Heart left ventricle (tissue), 16 donors: ENCODE results near the gene ZNF816. TPM values are rescaled to one million over a fixed set of nuclear protein-coding genes. Genes with fewer than 3 reads are reported as not detected.
"Not testable (repeated sequence)": the region's sequence is repeated elsewhere in the genome, so short reads cannot be mapped to it uniquely, and the experiment has no call there.

ENCODE experiments used
- ATAC-seq, 4 donors: fragments of 200-7000 bp; cut with Tn5 transposase; one replicate each; pipeline ENCODE4 v1.9.1; 2020 to 2022; ENCODE audit warnings: moderate library complexity in 4 of 4, mild to moderate bottlenecking in 3 of 4, moderate number of reproducible peaks in 1 of 4
- DNase-seq, 5 donors: peaks; one replicate each; pipeline ENCODE4 v3.0.0-alpha.2; 2020
- H3K27ac ChIP-seq, 12 donors: fragments of 200-600 bp; sonication (generic) in 4 of 12; one replicate each; pipeline versions ENCODE4 v1.5.0 to v1.8.0; 2016 to 2022; ENCODE audit warnings: mild to moderate bottlenecking in 2 of 12
- H3K27me3 ChIP-seq, 9 donors: fragments of 200-600 bp; sonication (generic) in 2 of 9; one replicate each; pipeline versions ENCODE4 v1.5.1 to v1.8.0; 2016 to 2022; ENCODE audit warnings: mild to moderate bottlenecking in 3 of 9
- H3K36me3 ChIP-seq, 9 donors: fragments of 200-600 bp; sonication (generic) in 2 of 9; one replicate each; pipeline versions ENCODE4 v1.5.0 to v1.8.0; 2018 to 2022; ENCODE audit warnings: mild to moderate bottlenecking in 2 of 9
- H3K4me1 ChIP-seq, 12 donors: fragments of 200-600 bp; sonication (generic) in 4 of 12; one replicate each; pipeline versions ENCODE4 v1.5.0 to v1.8.0; 2016 to 2022; ENCODE audit warnings: mild to moderate bottlenecking in 3 of 12
- H3K4me3 ChIP-seq, 12 donors: fragments of 200-600 bp; sonication (generic) in 4 of 12; one replicate each; pipeline versions ENCODE4 v1.5.0 to v1.8.0; 2017 to 2022; ENCODE audit warnings: mild to moderate bottlenecking in 9 of 12, moderate library complexity in 4 of 12
- H3K9me3 ChIP-seq, 12 donors: fragments of 200-600 bp; sonication (generic) in 4 of 12; one replicate each; pipeline versions ENCODE4 v1.5.0 to v1.8.0; 2016 to 2022; ENCODE audit warnings: mild to moderate bottlenecking in 1 of 12
- CTCF ChIP-seq, 12 donors: fragments of 200-600 bp; sonication (generic) in 4 of 12; IDR thresholded peaks; one replicate each; pipeline versions ENCODE4 v1.5.0 to v1.8.0; 2018 to 2022; ENCODE audit warnings: antibody characterized with exemption in 12 of 12, mild to moderate bottlenecking in 5 of 12
- POLR2A ChIP-seq, 2 donors: fragments of 450-650 bp; IDR thresholded peaks; one replicate each; pipeline ENCODE4 v1.6.1; 2017; ENCODE audit warnings: antibody characterized with exemption in 2 of 2, mild to moderate bottlenecking in 2 of 2, moderate library complexity in 2 of 2
- WGBS, 4 donors: extraction: QIAGEN DNeasy Blood & Tissue Kit in 2 of 4; methylation state at CpG; one replicate each; pipeline versions ENCODE4 v1.1.5 to v1.1.7; 2013 to 2018; 5-methylcytosine and 5-hydroxymethylcytosine counted together
- intact Hi-C, 10 donors: fragments of 100-400 bp; cut with DNase I; formaldehyde crosslinking; loops; one replicate each; pipeline versions ENCODE4 v1.11.1 to v1.14.2; 2022
- polyA plus RNA-seq, 2 donors: library from polyadenylated mRNA; stranded (reverse); fragments of 200-250 nt; gene quantifications; one replicate each; pipeline ENCODE4 v1.2.3, GENCODE V29; 2013
- total RNA-seq, 9 donors: library from RNA; depleted of rRNA in 2 of 9; stranded (reverse); fragments of >200 nt in 2 of 9; fragmentation: NEBNext Ultra II Directional in 3 of 9; extraction: Animal tissue kit (Norgen Biotek cat#: 25700) in 3 of 9; gene quantifications; one replicate each; pipeline versions ENCODE4 v1.1.0 to v1.2.4, GENCODE V29; 2016 to 2023
- donor health status: ischemic (EF 13 %, LVEDD 7.1; RV severe dilation, severe dysfunction).
- donor health status: healthy with polysubstance abuse.
- donor health status: DM: no; HTN: yes; CAD: no.
- donor health status: DM: no; HTN: no; CAD: no.
- donor health status: ischemic (EF 25% LVEDD 6.9; RV normal size, moderate dysfunction).
- donor health status: ischemic (EF 25% LVEDD 5.7; RV mildly dilated, moderate dysfunction).
- donor health status: healthy.
- donor health status: DM: yes; HTN: yes; CAD: no.
- donor health status: ischemic (EF 35%, LVEDD 5.7; RV mildly dilated, moderate dysfunction).
- donor health status: nonischemic (EF 11% LVEDD 7.7; RV severe dilation, severe dysfunction).
- donor health status: DM: yes; HTN: yes; CAD: no.
- donor health status: PGD.
- donor health status: ischemic (EF 29% LVEDD 5.4; RV normal size, mild dysfunction).
- donor health status: nonischemic (EF 23%, LVEDD 6.1; RV moderate dilation, normal function).

ZNF816 gene
- total and polyA plus RNA-seq, 11 donors: 1.3 to 8.0 (median 4.3) TPM

GRCh38 chr19:52936151-52936953, 26.3 kb downstream of the ZNF816 start:
- 57 to 72% (median 61%) methylated on average over 12 of the region's 12 CpGs for WGBS, 4 donors
- Histone ChIP-seq H3K27me3 (no peaks in the 10 kb centered on the region), H3K4me3 (no peak overlapping the region), H3K9me3 (no peaks in the 10 kb centered on the region), H3K36me3 (no peaks in the 10 kb centered on the region), H3K27ac (no peak overlapping the region), H3K4me1 (peaks cover 0 to 20% (median 0%) of the 10 kb centered on the region in 12 donors)
- intact Hi-C loops: no loop called here
- TF ChIP-seq POLR2A (IDR thresholded peaks at IDR 0.05) (no peak), CTCF (IDR thresholded peaks at IDR 0.05) (no peak)
- DNase-seq: no peak
- ATAC-seq: no peak

GRCh38 chr19:52935434-52935833, 27.2 kb downstream of the ZNF816 start:
- 74 to 89% (median 86%) methylated on average over 8 of the region's 8 CpGs for WGBS, 4 donors
- no peaks in the 10 kb centered on the region for H3K36me3 ChIP-seq
- H3K27ac ChIP-seq: no peak overlapping the region
- no peaks in the 10 kb centered on the region for H3K9me3 ChIP-seq
- TF ChIP-seq POLR2A (IDR thresholded peaks at IDR 0.05) (no peak), CTCF (IDR thresholded peaks at IDR 0.05) (no peak)
- H3K27me3 ChIP-seq: no peaks in the 10 kb centered on the region
- H3K4me3 ChIP-seq: no peak overlapping the region
- no peak for DNase-seq
- intact Hi-C loops: no loop called here
- no peak for ATAC-seq
- H3K4me1 ChIP-seq: peaks cover 0 to 11% (median 0%) of the 10 kb centered on the region in 12 donors

- H3K36me3 ChIP-seq: peaks cover 0 to 20% (median 7%) of the 10 kb centered on the region in 9 donors
- WGBS, 4 donors: 94 to 99% (median 96%) methylated on average over 9 of the region's 9 CpGs
- H3K4me3 ChIP-seq: peak overlapping the region in 1 of 12 donors; percentile 73
- H3K9me3 ChIP-seq, H3K27me3 ChIP-seq, ATAC-seq, DNase-seq: not testable (repeated sequence)
- H3K4me1 ChIP-seq: peaks cover 0 to 22% (median 10%) of the 10 kb centered on the region in 12 donors
- intact Hi-C loops: loop anchor here in 1 of 10 donors (5.0 kb wide), 1 partner anchor 38 kb away; the partner anchor contains the start of gene ZNF816
- peak overlapping the region in 3 of 12 donors; percentile 54 to 87 (median 67) for H3K27ac ChIP-seq
These were observed 38.0 kb downstream of the ZNF816 start for GRCh38 chr19:52924641-52925040.

- H3K36me3 ChIP-seq: peaks cover 0 to 15% (median 7%) of the 10 kb centered on the region in 9 donors
- WGBS, 4 donors: 43 to 57% (median 48%) methylated on average over 18 of the region's 18 CpGs
- intact Hi-C loops: loop anchor here in 2 of 10 donors (2.0 to 5.0 kb wide), 2 partner anchors 27 to 38 kb away; partner anchors contain the start of genes ZNF320 (in 1 of the 2) and ZNF816 (in 1 of the 2)
- H3K4me3 ChIP-seq: peak overlapping the region in 11 of 12 donors; percentile 59 to 90 (median 75)
- H3K27ac ChIP-seq: peak overlapping the region; percentile 54 to 91 (median 70)
- H3K4me1 ChIP-seq: peaks cover 0 to 22% (median 10%) of the 10 kb centered on the region in 12 donors
- no peaks in the 10 kb centered on the region for H3K27me3 ChIP-seq
- peak; percentile 67 to 77 (median 72) for DNase-seq
- peak; percentile 23 to 76 (median 66) for ATAC-seq
- no peaks in the 10 kb centered on the region for H3K9me3 ChIP-seq
- TF ChIP-seq CTCF (IDR thresholded peaks at IDR 0.05) (no peak), POLR2A (IDR thresholded peaks at IDR 0.05) (no peak)
These were observed 38.7 kb downstream of the ZNF816 start for GRCh38 chr19:52923778-52924593.
